MM.1S (cell line): Measurements from ENCODE around the gene STK32B.

ENCODE experiments used
- CTCF ChIP-seq: fragments of 300-600 bp; sonication (generic); IDR thresholded peaks from 2 replicates; pipeline ENCODE4 v1.5.1; 2016; ENCODE audit warnings: antibody characterized with exemption, low read length, mixed read lengths
- EZH2phosphoT487 ChIP-seq: fragments of 300-600 bp; sonication (generic); IDR thresholded peaks from 2 replicates; pipeline ENCODE4 v1.6.1; 2018; ENCODE audit warnings: antibody characterized with exemption, low read length

DNA sequence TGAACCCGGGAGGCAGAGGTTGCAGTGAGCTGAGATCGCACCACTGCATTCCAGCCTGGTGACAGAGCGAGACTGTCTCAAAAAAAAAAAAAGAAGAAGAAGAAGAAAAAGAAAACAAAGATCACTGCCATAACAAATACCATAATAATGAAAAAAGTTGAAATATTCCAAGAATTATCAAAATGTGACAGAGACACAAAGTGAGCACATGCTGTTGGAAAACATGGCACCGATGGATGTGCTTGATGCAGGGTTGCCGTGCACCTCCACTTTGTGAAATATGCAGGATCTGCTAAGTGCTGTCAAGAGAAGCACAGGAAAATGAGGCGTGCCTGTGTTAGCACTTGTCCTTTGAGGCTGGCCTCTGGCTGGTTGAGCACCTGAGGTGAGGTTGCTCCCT is 133.3 kb downstream of the STK32B start:
- TF ChIP-seq CTCF, result no peak
- TF ChIP-seq EZH2phosphoT487, result no peak
